WTC11 (cell line): Measurements from ENCODE around the gene FHIT.

Source experiments
- TF ChIP-seq, protein P1 (sequence below): sonication (generic); formaldehyde crosslinking; IDR thresholded peaks from 2 replicates; pipeline ENCODE4 v1.8.0; 2022; ENCODE audit warnings: mild to moderate bottlenecking, missing genetic modification reagents
- TF ChIP-seq, protein P2 (sequence below): fragments of 200-600 bp; IDR thresholded peaks from 2 replicates; pipeline ENCODE4 v1.8.0; 2022; ENCODE audit warnings: antibody characterized with exemption

DNA sequence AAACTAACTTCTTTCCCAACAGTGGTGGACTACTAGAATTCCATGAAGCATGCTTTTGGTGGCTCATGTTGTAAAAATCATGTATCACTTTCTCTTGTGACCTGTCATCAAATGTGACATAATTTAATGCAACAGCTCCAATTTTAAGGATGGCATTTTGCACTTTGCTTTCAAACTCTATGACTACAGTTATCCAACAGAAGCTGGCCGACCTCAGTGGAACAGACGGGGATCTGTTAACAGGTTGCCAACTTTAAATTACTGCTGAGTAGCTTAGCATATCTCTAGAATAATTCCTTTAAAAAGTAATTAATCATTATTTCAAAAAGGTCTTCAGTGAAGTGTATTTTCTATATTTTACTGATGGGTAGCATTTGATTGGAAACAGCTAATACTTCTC, 907.4 kb downstream of the FHIT start:
- TF ChIP-seq, protein P1, sequence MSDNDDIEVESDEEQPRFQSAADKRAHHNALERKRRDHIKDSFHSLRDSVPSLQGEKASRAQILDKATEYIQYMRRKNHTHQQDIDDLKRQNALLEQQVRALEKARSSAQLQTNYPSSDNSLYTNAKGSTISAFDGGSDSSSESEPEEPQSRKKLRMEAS (CRISPR knock-in tag) = no peak
- TF ChIP-seq, protein P2, sequence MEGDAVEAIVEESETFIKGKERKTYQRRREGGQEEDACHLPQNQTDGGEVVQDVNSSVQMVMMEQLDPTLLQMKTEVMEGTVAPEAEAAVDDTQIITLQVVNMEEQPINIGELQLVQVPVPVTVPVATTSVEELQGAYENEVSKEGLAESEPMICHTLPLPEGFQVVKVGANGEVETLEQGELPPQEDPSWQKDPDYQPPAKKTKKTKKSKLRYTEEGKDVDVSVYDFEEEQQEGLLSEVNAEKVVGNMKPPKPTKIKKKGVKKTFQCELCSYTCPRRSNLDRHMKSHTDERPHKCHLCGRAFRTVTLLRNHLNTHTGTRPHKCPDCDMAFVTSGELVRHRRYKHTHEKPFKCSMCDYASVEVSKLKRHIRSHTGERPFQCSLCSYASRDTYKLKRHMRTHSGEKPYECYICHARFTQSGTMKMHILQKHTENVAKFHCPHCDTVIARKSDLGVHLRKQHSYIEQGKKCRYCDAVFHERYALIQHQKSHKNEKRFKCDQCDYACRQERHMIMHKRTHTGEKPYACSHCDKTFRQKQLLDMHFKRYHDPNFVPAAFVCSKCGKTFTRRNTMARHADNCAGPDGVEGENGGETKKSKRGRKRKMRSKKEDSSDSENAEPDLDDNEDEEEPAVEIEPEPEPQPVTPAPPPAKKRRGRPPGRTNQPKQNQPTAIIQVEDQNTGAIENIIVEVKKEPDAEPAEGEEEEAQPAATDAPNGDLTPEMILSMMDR = no peak
